H9 (cell line): ENCODE data around the gene ZSWIM6. TPM values are rescaled to one million over a fixed set of nuclear protein-coding genes. Genes with fewer than 3 reads are reported as not detected.

ENCODE experiments used
- DNase-seq: peaks from one replicate; pipeline ENCODE4 v3.0.0-alpha.2; 2017
- H2AFZ ChIP-seq: one replicate; pipeline ENCODE4 v1.6.1; 2013; ENCODE audit warnings: mild to moderate bottlenecking, low read length, control low read depth, moderate library complexity
- H2AK5ac ChIP-seq: 2 replicates; pipeline ENCODE4 v1.6.1; 2013; ENCODE audit warnings: low read length, control low read depth, mixed read lengths; ENCODE audit not compliant: insufficient read length
- H2BK120ac ChIP-seq: one replicate; pipeline ENCODE4 v1.6.1; 2013; ENCODE audit warnings: low read depth, mild to moderate bottlenecking, low read length, control low read depth, inconsistent platforms; ENCODE audit not compliant: poor library complexity, severe bottlenecking
- H2BK12ac ChIP-seq: 2 replicates; pipeline ENCODE4 v1.6.1; 2013; ENCODE audit warnings: low read length, control low read depth, mixed read lengths, low read depth; ENCODE audit not compliant: insufficient read length
- H2BK15ac ChIP-seq: 2 replicates; pipeline ENCODE4 v1.6.1; 2013; ENCODE audit warnings: low read depth, low read length, control low read depth
- H2BK20ac ChIP-seq: one replicate; pipeline ENCODE4 v1.6.1; 2013; ENCODE audit warnings: low read depth, mild to moderate bottlenecking, low read length, control low read depth, inconsistent platforms; ENCODE audit not compliant: poor library complexity, severe bottlenecking
- H2BK5ac ChIP-seq: 2 replicates; pipeline ENCODE4 v1.6.1; 2013; ENCODE audit warnings: low read length, control low read depth, mixed read lengths; ENCODE audit not compliant: insufficient read length
- H3K14ac ChIP-seq: 2 replicates; pipeline ENCODE4 v1.6.1; 2013; ENCODE audit warnings: low read length, control low read depth; ENCODE audit not compliant: insufficient read depth
- H3K18ac ChIP-seq: 2 replicates; pipeline ENCODE4 v1.6.1; 2013; ENCODE audit warnings: low read depth, mild to moderate bottlenecking, mixed read lengths, low read length, control low read depth; ENCODE audit not compliant: insufficient read length
- H3K23ac ChIP-seq: 2 replicates; pipeline ENCODE4 v1.6.1; 2013; ENCODE audit warnings: low read length, control low read depth, mixed read lengths, low read depth; ENCODE audit not compliant: insufficient read length
- H3K23me2 ChIP-seq: 2 replicates; pipeline ENCODE4 v1.6.1; 2013; ENCODE audit warnings: low read depth, mild to moderate bottlenecking, mixed read lengths, low read length, control low read depth; ENCODE audit not compliant: insufficient read length, poor library complexity, severe bottlenecking
- H3K27ac ChIP-seq: 2 replicates; pipeline ENCODE4 v1.5.1; 2013; ENCODE audit warnings: low read length, control low read depth, mixed read lengths, low read depth; ENCODE audit not compliant: insufficient read length
- H3K27me3 ChIP-seq: 2 replicates; pipeline ENCODE4 v1.6.1; 2013; ENCODE audit warnings: low read length, control low read depth, inconsistent platforms; ENCODE audit not compliant: insufficient read depth
- H3K4ac ChIP-seq: 2 replicates; pipeline ENCODE4 v1.6.1; 2013; ENCODE audit warnings: low read depth, mild to moderate bottlenecking, control low read depth, inconsistent platforms, low read length, moderate library complexity
- H3K4me1 ChIP-seq: 2 replicates; pipeline ENCODE4 v1.6.1; 2013; ENCODE audit warnings: low read length, control low read depth, inconsistent platforms; ENCODE audit not compliant: insufficient read depth
- H3K4me2 ChIP-seq: 2 replicates; pipeline ENCODE4 v1.6.1; 2013; ENCODE audit warnings: low read length, control low read depth, mixed read lengths; ENCODE audit not compliant: insufficient read length, insufficient read depth
- H3K56ac ChIP-seq: 2 replicates; pipeline ENCODE4 v1.6.1; 2013; ENCODE audit warnings: low read depth, mild to moderate bottlenecking, mixed read lengths, low read length, control low read depth; ENCODE audit not compliant: insufficient read length
- H3K79me1 ChIP-seq: 2 replicates; pipeline ENCODE4 v1.6.1; 2013; ENCODE audit warnings: low read depth, mild to moderate bottlenecking, moderate library complexity, low read length, control low read depth, inconsistent platforms; ENCODE audit not compliant: insufficient read depth, poor library complexity, severe bottlenecking
- H3K79me2 ChIP-seq: 2 replicates; pipeline ENCODE4 v1.6.1; 2013; ENCODE audit warnings: low read length, control low read depth, inconsistent platforms; ENCODE audit not compliant: insufficient read depth
- H3K9ac ChIP-seq: 2 replicates; pipeline ENCODE4 v1.6.1; 2013; ENCODE audit warnings: low read length, control low read depth, mixed read lengths; ENCODE audit not compliant: insufficient read length; ENCODE audit errors: extremely low read depth
- H3K9me3 ChIP-seq: one replicate; pipeline ENCODE4 v1.6.1; 2013; ENCODE audit warnings: low read depth, low read length, inconsistent platforms; ENCODE audit not compliant: control insufficient read depth
- H3T11ph ChIP-seq: one replicate; pipeline ENCODE4 v1.6.1; 2013; ENCODE audit warnings: mild to moderate bottlenecking, low read length, control low read depth, inconsistent platforms
- H4K20me1 ChIP-seq: one replicate; pipeline ENCODE4 v1.6.1; 2013; ENCODE audit not compliant: control insufficient read depth, insufficient read length, insufficient read depth
- H4K5ac ChIP-seq: 2 replicates; pipeline ENCODE4 v1.6.1; 2013; ENCODE audit warnings: low read depth, mild to moderate bottlenecking, mixed read lengths, low read length, control low read depth; ENCODE audit not compliant: insufficient read length
- H4K8ac ChIP-seq: replicated peaks from 2 replicates; pipeline ENCODE4 v1.6.1; 2013; ENCODE audit warnings: low read length, control low read depth, mixed read lengths, low read depth; ENCODE audit not compliant: insufficient read length
- H4K91ac ChIP-seq: 2 replicates; pipeline ENCODE4 v1.6.1; 2013; ENCODE audit warnings: low read depth, mild to moderate bottlenecking, moderate library complexity, mixed read lengths, low read length, control low read depth; ENCODE audit not compliant: insufficient read length
- H3K27ac Mint-ChIP-seq, 3 experiments: 2 replicates in 2 of 3; 3 replicates in 1 of 3; pipeline ENCODE4 v1.8.0; 2020 to 2021; ENCODE audit warnings: mixed read lengths in 3 of 3, mild to moderate bottlenecking in 1 of 3, moderate library complexity in 1 of 3
- H3K27me3 Mint-ChIP-seq: 2 replicates; pipeline ENCODE4 v1.8.0; 2021; ENCODE audit warnings: low read depth, mild to moderate bottlenecking, moderate library complexity, mixed read lengths
- H3K36me3 Mint-ChIP-seq, 3 experiments: 2 replicates in 2 of 3; 3 replicates in 1 of 3; pipeline ENCODE4 v1.8.0; 2020 to 2021; ENCODE audit warnings: low read depth in 3 of 3, mixed read lengths in 3 of 3; ENCODE audit not compliant: insufficient read depth in 1 of 3
- H3K4me1 Mint-ChIP-seq, 2 experiments: 2 replicates each; pipeline ENCODE4 v1.8.0; 2020; ENCODE audit warnings: mixed read lengths in 2 of 2
- H3K4me3 Mint-ChIP-seq, 2 experiments: 2 replicates in 1 of 2; 3 replicates in 1 of 2; pipeline ENCODE4 v1.8.0; 2020 to 2021; ENCODE audit warnings: mild to moderate bottlenecking in 2 of 2, mixed read lengths in 2 of 2, moderate library complexity in 1 of 2
- H3K9me3 Mint-ChIP-seq, 2 experiments: 2 replicates in 1 of 2; 3 replicates in 1 of 2; pipeline ENCODE4 v1.8.0; 2020; ENCODE audit warnings: mild to moderate bottlenecking in 2 of 2, mixed read lengths in 2 of 2, moderate library complexity in 1 of 2
- CTCF ChIP-seq: fragments of 200-600 bp; sonication (generic); conservative IDR thresholded peaks from 3 replicates; pipeline ENCODE4 v1.8.0; 2021; ENCODE audit warnings: antibody characterized with exemption, mild to moderate bottlenecking
- WGBS: extraction: QIAGEN DNeasy Blood & Tissue Kit; methylation state at CpG from one replicate; pipeline ENCODE4 v1.1.7; 2013; ENCODE audit warnings: missing lambda C conversion rate, low lambda C conversion rate, mixed read lengths; ENCODE audit not compliant: insufficient read length; ENCODE audit errors: extremely low coverage; 5-methylcytosine and 5-hydroxymethylcytosine counted together
- total RNA-seq: library from RNA; stranded (reverse); gene quantifications from 2 replicates; pipeline ENCODE4 v1.2.1, GENCODE V29; 2021

The ZSWIM6 gene
- total RNA-seq, 1 experiment from 2014 or later: 11.5 TPM

GRCh38 chr5:61563401-61563800 is 231.3 kb downstream of the ZSWIM6 start:
- H2BK15ac ChIP-seq: no peak overlapping the region

More at GRCh38 chr5:61563401-61563800, 231.3 kb downstream of the ZSWIM6 start:
- Histone ChIP-seq H3T11ph (no peak overlapping the region), H3K56ac (no peak overlapping the region), H3K4ac (no peak overlapping the region), H3K14ac (no peak overlapping the region), H3K9me3 (no peaks in the 10 kb centered on the region), H2AFZ (no peak overlapping the region), H3K4me1 (no peaks in the 10 kb centered on the region), H2BK5ac (no peak overlapping the region), H3K18ac (no peak overlapping the region), H3K23ac (no peak overlapping the region), H3K9ac (no peak overlapping the region), H2BK120ac (no peak overlapping the region), H3K79me2 (no peaks in the 10 kb centered on the region), H3K27me3 (no peaks in the 10 kb centered on the region), H2AK5ac (no peak overlapping the region), H4K5ac (no peak overlapping the region), H3K79me1 (no peaks in the 10 kb centered on the region), H4K20me1 (no peaks in the 10 kb centered on the region), H3K23me2 (no peaks in the 10 kb centered on the region), H4K91ac (no peak overlapping the region), H4K8ac (no peak overlapping the region), H3K4me2 (no peak overlapping the region), H3K27ac (no peak overlapping the region), H2BK20ac (no peak overlapping the region), H2BK12ac (no peak overlapping the region)
- WGBS: no CpG with 5 or more reads among the region's 3 CpGs
- H3K36me3 Mint-ChIP-seq: no peaks in the 10 kb centered on the region; a peak in 1 of 7 replicates
- peaks cover 6% of the 10 kb centered on the region for H3K27me3 Mint-ChIP-seq
- H3K4me1 Mint-ChIP-seq: peaks cover 8 to 14% of the 10 kb centered on the region in 2 experiments
- H3K9me3 Mint-ChIP-seq: no peaks in the 10 kb centered on the region
- no peak for DNase-seq
- no peak for TF ChIP-seq CTCF
- no peak overlapping the region for H3K27ac Mint-ChIP-seq
- H3K4me3 Mint-ChIP-seq: no peak overlapping the region
